Colonic mucosa (tissue), 4 donors: ENCODE measurements around the gene SLC25A38. TPM values are rescaled to one million over a fixed set of nuclear protein-coding genes. Genes with fewer than 3 reads are reported as not detected.
"Not testable (repeated sequence)": the region's sequence is repeated elsewhere in the genome, so short reads cannot be mapped to it uniquely, and the experiment has no call there.

Source experiments
- DNase-seq: peaks from one replicate; pipeline ENCODE4 v3.0.0-alpha.2; 2020
- H3K27ac ChIP-seq: fragments of 200-600 bp; one replicate; pipeline ENCODE4 v1.8.0; 2021
- H3K27me3 ChIP-seq: fragments of 200-600 bp; one replicate; pipeline ENCODE4 v1.8.0; 2021
- H3K36me3 ChIP-seq: fragments of 200-600 bp; one replicate; pipeline ENCODE4 v1.8.0; 2021
- H3K4me1 ChIP-seq: fragments of 200-600 bp; one replicate; pipeline ENCODE4 v1.8.0; 2021; ENCODE audit warnings: mild to moderate bottlenecking
- H3K4me3 ChIP-seq: fragments of 200-600 bp; one replicate; pipeline ENCODE4 v1.8.0; 2021
- H3K9ac ChIP-seq, 2 donors: one replicate each; pipeline ENCODE4 v1.7.0; 2013; ENCODE audit warnings: control low read depth in 2 of 2, low read depth in 2 of 2, low read length in 2 of 2
- H3K9me3 ChIP-seq: fragments of 200-600 bp; one replicate; pipeline ENCODE4 v1.8.0; 2021
- intact Hi-C: fragments of 100-400 bp; cut with DNase I; formaldehyde crosslinking; loops from one replicate; pipeline ENCODE4 v1.14.1; 2022
- total RNA-seq, 2 donors: library from RNA; stranded (reverse); fragmentation: NEBNext Ultra II Directional in 1 of 2; extraction: Animal tissue kit (Norgen Biotek cat#: 25700) in 1 of 2; gene quantifications; one replicate each; pipeline ENCODE4 v1.2.1, GENCODE V29; 2021
- TF ChIP-seq, protein P1 (sequence below): fragments of 200-600 bp; IDR thresholded peaks from one replicate; pipeline ENCODE4 v1.8.0; 2022; ENCODE audit warnings: antibody characterized with exemption, mild to moderate bottlenecking
- donor health status: healthy.
- donor health status: DM: no; HTN: no; CAD: no.
- donor health status: DM: no; HTN: no; CAD: no.

The SLC25A38 gene
- total RNA-seq, 2 donors from 2014 or later: 41.7 to 45.5 TPM

DNA sequence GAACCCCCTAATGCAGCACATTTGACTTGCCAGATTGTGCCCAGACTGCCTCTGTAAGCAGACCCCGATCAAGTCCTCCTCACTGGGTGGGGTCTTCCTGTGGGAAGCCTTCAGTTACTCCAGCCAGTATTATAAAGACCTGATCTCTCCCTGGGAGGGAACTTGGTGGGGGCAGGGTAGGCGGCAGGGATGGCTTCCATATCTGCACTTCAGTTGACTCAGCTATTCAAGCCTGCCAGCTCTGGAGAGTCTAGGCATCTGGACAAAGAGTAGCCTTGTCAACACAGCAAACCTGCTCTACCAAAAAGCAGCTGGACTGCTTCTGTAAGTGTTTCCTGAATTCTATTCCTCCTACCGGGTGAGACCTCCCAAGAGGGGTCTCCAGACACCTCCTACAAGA, 21.0 kb upstream of the SLC25A38 start:
- TF ChIP-seq, protein P1, sequence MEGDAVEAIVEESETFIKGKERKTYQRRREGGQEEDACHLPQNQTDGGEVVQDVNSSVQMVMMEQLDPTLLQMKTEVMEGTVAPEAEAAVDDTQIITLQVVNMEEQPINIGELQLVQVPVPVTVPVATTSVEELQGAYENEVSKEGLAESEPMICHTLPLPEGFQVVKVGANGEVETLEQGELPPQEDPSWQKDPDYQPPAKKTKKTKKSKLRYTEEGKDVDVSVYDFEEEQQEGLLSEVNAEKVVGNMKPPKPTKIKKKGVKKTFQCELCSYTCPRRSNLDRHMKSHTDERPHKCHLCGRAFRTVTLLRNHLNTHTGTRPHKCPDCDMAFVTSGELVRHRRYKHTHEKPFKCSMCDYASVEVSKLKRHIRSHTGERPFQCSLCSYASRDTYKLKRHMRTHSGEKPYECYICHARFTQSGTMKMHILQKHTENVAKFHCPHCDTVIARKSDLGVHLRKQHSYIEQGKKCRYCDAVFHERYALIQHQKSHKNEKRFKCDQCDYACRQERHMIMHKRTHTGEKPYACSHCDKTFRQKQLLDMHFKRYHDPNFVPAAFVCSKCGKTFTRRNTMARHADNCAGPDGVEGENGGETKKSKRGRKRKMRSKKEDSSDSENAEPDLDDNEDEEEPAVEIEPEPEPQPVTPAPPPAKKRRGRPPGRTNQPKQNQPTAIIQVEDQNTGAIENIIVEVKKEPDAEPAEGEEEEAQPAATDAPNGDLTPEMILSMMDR: no peak
- intact Hi-C loops: no loop called here
- H3K9ac ChIP-seq: no peak overlapping the region
- H3K27me3 ChIP-seq: no peaks in the 10 kb centered on the region
- H3K27ac ChIP-seq: no peak overlapping the region
- no peaks in the 10 kb centered on the region for H3K36me3 ChIP-seq
- no peaks in the 10 kb centered on the region for H3K9me3 ChIP-seq
- no peaks in the 10 kb centered on the region for H3K4me1 ChIP-seq
- no peak for DNase-seq
- H3K4me3 ChIP-seq: no peak overlapping the region

DNA sequence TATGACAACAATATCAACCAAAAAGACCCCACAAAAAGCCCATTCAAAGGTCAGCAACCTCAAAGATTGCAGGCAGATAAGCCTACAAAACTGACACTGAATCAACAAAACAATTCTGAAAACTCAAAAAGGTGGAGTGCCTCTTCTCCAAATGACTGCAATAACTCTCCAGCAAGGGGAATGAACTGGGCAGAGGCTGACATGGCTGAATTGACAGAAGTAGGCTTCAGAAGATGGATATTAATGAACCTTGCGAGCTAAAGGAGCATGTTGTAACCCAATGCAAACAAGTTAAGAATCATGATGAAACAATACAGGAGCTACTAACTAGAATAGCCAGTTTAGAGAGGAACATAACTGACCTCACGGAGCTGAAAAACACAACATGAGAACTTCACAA, 20.4 kb upstream of the SLC25A38 start:
- DNase-seq: no peak
- Histone ChIP-seq H3K9ac (no peak overlapping the region), H3K9me3 (no peaks in the 10 kb centered on the region), H3K27ac (no peak overlapping the region), H3K4me1 (no peaks in the 10 kb centered on the region), H3K27me3 (no peaks in the 10 kb centered on the region), H3K4me3 (no peak overlapping the region), H3K36me3 (no peaks in the 10 kb centered on the region)
- intact Hi-C loops: no loop called here
- TF ChIP-seq, protein P1: no peak

DNA sequence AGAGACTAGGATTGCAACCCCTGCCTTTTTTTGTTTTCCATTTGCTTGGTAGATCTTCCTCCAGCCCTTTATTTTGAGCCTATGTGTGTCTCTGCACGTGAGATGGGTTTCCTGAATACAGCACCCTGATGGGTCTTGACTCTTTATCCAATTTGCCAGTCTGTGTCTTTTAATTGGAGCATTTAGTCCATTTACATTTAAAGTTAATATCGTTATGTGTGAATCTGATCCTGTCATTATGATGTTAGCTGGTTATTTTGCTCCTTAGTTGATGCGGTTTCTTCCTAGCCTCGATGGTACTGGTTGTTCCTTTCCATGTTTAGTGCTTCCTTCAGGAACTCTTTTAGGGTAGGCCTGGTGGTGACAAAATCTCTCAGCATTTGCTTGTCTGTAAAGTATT, 12.7 kb upstream of the SLC25A38 start:
- H3K9ac ChIP-seq, H3K4me1 ChIP-seq, intact Hi-C loops, H3K9me3 ChIP-seq, H3K36me3 ChIP-seq, H3K4me3 ChIP-seq, H3K27me3 ChIP-seq, H3K27ac ChIP-seq, DNase-seq: not testable (repeated sequence)

DNA sequence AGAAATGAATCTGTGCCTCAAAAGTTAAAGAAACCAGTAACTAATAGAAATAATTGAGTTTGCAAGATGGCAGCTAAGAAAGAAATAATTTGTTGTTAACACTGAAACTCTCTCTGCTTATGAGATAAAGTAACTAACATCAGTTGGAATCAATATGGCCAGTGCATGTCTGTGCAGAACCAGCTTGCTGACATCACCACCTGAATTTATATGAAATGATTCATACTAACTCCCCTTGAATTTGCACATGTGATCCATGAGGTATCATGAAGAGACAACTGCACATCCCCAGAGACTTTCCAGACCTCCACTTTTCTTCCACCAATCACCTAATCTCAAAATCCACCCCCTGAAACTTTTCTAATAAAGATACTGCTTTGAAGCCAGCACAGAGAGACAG, 10.3 kb upstream of the SLC25A38 start:
- Histone ChIP-seq H3K36me3 (no peaks in the 10 kb centered on the region), H3K4me1 (no peaks in the 10 kb centered on the region), H3K4me3 (no peak overlapping the region), H3K9me3 (no peaks in the 10 kb centered on the region), H3K9ac (no peak overlapping the region), H3K27me3 (no peaks in the 10 kb centered on the region), H3K27ac (no peak overlapping the region)
- intact Hi-C loops: no loop called here
- no peak for DNase-seq
- TF ChIP-seq, protein P1: no peak

DNA sequence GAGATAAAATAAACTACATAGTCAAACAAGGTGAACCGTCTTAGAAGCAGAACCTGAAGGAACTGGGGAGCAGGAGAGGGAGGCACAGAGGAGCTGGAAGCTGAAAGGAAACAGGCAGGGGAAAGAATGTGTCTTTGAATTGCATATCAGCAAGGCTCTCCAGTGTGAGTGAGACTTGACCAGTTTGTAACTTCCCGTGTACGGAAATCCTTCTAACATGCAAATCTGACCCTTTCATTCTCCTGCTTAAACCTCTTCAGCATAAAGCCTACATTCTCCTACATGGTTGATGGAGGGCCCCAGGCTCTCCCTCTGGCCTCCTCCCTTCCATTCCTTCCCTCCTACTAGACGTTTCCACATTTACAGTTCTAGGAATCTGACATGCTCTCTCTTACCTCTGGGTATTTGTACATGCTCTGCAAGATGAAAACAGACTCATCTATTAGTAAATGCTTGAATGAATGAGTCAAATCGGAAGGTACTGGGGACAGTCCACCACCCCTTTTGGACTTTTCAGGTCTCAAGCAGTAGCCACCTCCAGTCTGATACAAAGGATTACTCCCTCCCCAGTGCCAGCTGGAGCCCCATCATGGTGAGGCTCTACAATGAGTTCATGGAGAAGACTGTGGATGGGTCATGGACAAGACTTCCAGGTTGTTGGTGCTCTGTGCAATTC, 6.1 kb upstream of the SLC25A38 start:
- TF ChIP-seq, protein P1: no peak
- Histone ChIP-seq H3K9me3 (no peaks in the 10 kb centered on the region), H3K36me3 (no peaks in the 10 kb centered on the region), H3K27me3 (no peaks in the 10 kb centered on the region), H3K9ac (no peak overlapping the region), H3K4me1 (no peaks in the 10 kb centered on the region), H3K4me3 (no peak overlapping the region), H3K27ac (no peak overlapping the region)
- intact Hi-C loops: loop anchor here (2.0 to 5.0 kb wide), 2 partner anchors 84 to 190 kb away; no protein-coding TSS in a partner anchor
- DNase-seq: no peak

DNA sequence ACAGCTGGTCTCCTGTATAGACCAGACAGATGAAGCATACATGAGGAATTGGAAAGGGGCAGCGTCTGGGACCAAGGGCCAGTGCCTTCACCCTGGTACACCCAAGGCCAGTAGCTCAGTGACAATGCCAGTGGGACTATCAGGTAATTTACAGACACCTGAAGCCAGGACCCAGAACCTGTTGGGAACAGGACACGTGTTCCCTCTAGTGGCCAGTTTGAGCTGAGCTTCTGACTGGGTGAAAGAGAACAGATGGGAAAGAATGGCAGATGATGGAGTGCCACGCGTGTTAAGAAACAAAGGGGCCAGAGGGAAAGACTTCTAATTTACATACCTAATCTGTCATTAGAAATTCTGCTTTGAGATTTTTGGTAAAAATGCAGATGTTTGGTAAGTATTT, 5.1 kb upstream of the SLC25A38 start:
- no peak overlapping the region for H3K27ac ChIP-seq
- H3K9me3 ChIP-seq: no peaks in the 10 kb centered on the region
- intact Hi-C loops: loop anchor here (5.0 kb wide), 1 partner anchor 191 kb away; no protein-coding TSS in a partner anchor
- TF ChIP-seq, protein P1: peak; percentile 65
- no peaks in the 10 kb centered on the region for H3K27me3 ChIP-seq
- no peaks in the 10 kb centered on the region for H3K36me3 ChIP-seq
- peak; percentile 84 for DNase-seq
- H3K4me1 ChIP-seq: no peaks in the 10 kb centered on the region
- no peak overlapping the region for H3K9ac ChIP-seq
- H3K4me3 ChIP-seq: no peak overlapping the region
